Stimulated activated effector memory CD8-positive, alpha-beta T cell treated with anti-CD3 and anti-CD28 coated beads, Interleukin-12 subunit alpha, Interleukin-12 subunit beta, amount 100 ng/mL, for 72 hours (primary cell): ENCODE results near the gene DCXR.

Source experiments
- ATAC-seq: fragments of 150-1000 bp; cut with Tn5 transposase; 2 replicates; pipeline ENCODE4 v1.10.0; 2021
- DNase-seq, 2 donors: peaks; one replicate each; pipeline ENCODE4 v3.0.0; 2021 to 2022; ENCODE audit warnings: low spot score in 2 of 2
- H3K27ac Mint-ChIP-seq: one replicate; pipeline ENCODE4 v1.8.0; 2022; ENCODE audit warnings: mild to moderate bottlenecking, mixed read lengths
- H3K36me3 Mint-ChIP-seq: one replicate; pipeline ENCODE4 v1.8.0; 2022; ENCODE audit warnings: mild to moderate bottlenecking, mixed read lengths
- H3K4me1 Mint-ChIP-seq: one replicate; pipeline ENCODE4 v1.8.0; 2022; ENCODE audit warnings: mixed read lengths
- H3K4me3 Mint-ChIP-seq: one replicate; pipeline ENCODE4 v1.8.0; 2022; ENCODE audit warnings: mild to moderate bottlenecking, mixed read lengths
- H3K9me3 Mint-ChIP-seq: one replicate; pipeline ENCODE4 v1.8.0; 2022; ENCODE audit warnings: mixed read lengths

DCXR gene

GRCh38 chr17:81986606-81987005 lies 50.9 kb downstream of the DCXR start:
- H3K4me3 Mint-ChIP-seq, result no peak overlapping the region
- ATAC-seq (no peak), DNase-seq (no peak)
- no peak overlapping the region for H3K27ac Mint-ChIP-seq
- H3K9me3 Mint-ChIP-seq, result no peaks in the 10 kb centered on the region
- H3K36me3 Mint-ChIP-seq, result peaks cover 38% of the 10 kb centered on the region
- peaks cover 20% of the 10 kb centered on the region for H3K4me1 Mint-ChIP-seq
